Measurements from ENCODE around the gene PRR22.
"Not testable (repeated sequence)": the region's sequence is repeated elsewhere in the genome, so short reads cannot be mapped to it uniquely, and the experiment has no call there.

PRR22 gene

GRCh38 chr19:5744999-5745398 is 39.5 kb downstream of the PRR22 start:
- DNase-seq: not testable (repeated sequence)

- no peak for DNase-seq
Observed at GRCh38 chr19:5743630-5744029, 40.9 kb downstream of the PRR22 start.

GRCh38 chr19:5742051-5742450 is 42.5 kb downstream of the PRR22 start:
- DNase-seq: no peak

GRCh38 chr19:5738423-5738822 is 46.1 kb downstream of the PRR22 start:
- DNase-seq: no peak

- DNase-seq: not testable (repeated sequence)
Observed at GRCh38 chr19:5733172-5733571, 51.4 kb downstream of the PRR22 start.

Data from NCI-H69 (cell line).